HepG2 (cell line): Measurements from ENCODE around the gene CADM1. TPM values are rescaled to one million over a fixed set of nuclear protein-coding genes. Genes with fewer than 3 reads are reported as not detected.

Experiments
- ATAC-seq: fragments of 200-7000 bp; cut with Tn5 transposase; 3 replicates; pipeline ENCODE4 v1.9.1; 2020; ENCODE audit warnings: mild to moderate bottlenecking, moderate library complexity
- BruUV-seq: library from RNA; stranded (reverse); fragments of 400-500 nt; replicated peaks from 2 replicates; lab custom pipeline; 2021; lab: Mats Ljungman, UMichigan
- CTCF ChIA-PET: fragments of 300-600 bp; formaldehyde crosslinking; extraction: SDS; loops from one replicate; lab custom pipeline; 2021; ENCODE audit warnings: low total read pairs, inconsistent platforms, low intra/inter-chr PET ratio; lab: Yijun Ruan, JAX
- POLR2A ChIA-PET: fragments of 350-600 bp; sonication (Branson Sonifier 250); formaldehyde crosslinking; loops from one replicate; lab custom pipeline; 2020; ENCODE audit warnings: antibody characterized with exemption, inconsistent platforms; lab: Yijun Ruan, JAX
- DNase-seq: peaks from one replicate; pipeline ENCODE4 v3.0.0-alpha.2; 2015; ENCODE audit warnings: low spot score
- FAIRE-seq: peaks from 3 replicates; lab custom pipeline; 2011; peaks lifted over from hg19 to GRCh38; lab: Jason Lieb, UNC
- H2AFZ ChIP-seq: one replicate; pipeline ENCODE4 v1.6.1; 2011; ENCODE audit warnings: low read length, inconsistent platforms
- H3K27ac ChIP-seq: fragments of 300-600 bp; 3 replicates; pipeline ENCODE4 v1.8.0; 2011; ENCODE audit warnings: mixed run types, mild to moderate bottlenecking, mixed read lengths, low read length, inconsistent platforms; ENCODE audit not compliant: insufficient read depth; ENCODE audit errors: extremely low read length
- H3K27me3 ChIP-seq, 2 experiments: fragments of 200-600 bp in 1 of 2; 2 replicates in 1 of 2; 3 replicates in 1 of 2; pipeline versions ENCODE4 v1.6.0 to v1.8.0; 2011; ENCODE audit warnings: low read length in 2 of 2, mild to moderate bottlenecking in 2 of 2, moderate library complexity in 2 of 2, inconsistent platforms in 1 of 2; ENCODE audit not compliant: insufficient read depth in 2 of 2, control insufficient read depth in 1 of 2
- H3K36me3 ChIP-seq, 2 experiments: fragments of 200-600 bp in 1 of 2; replicated peaks in 1 of 2; 2 replicates in 1 of 2; 3 replicates in 1 of 2; pipeline versions ENCODE4 v1.5.1 to v1.8.0; 2011; ENCODE audit warnings: low read length in 2 of 2, inconsistent platforms in 1 of 2; ENCODE audit not compliant: insufficient read depth in 2 of 2, control insufficient read depth in 1 of 2
- H3K4me1 ChIP-seq: 2 replicates; pipeline ENCODE4 v1.5.1; 2012; ENCODE audit warnings: low read length, inconsistent platforms; ENCODE audit not compliant: insufficient read depth
- H3K4me2 ChIP-seq: 2 replicates; pipeline ENCODE4 v1.6.0; 2011; ENCODE audit warnings: low read depth, low read length, inconsistent platforms
- H3K4me3 ChIP-seq, 3 experiments: fragments of 200-600 bp in 1 of 3; sonication (generic), shearing (Covaris generic) in 1 of 3; replicated peaks in 1 of 3; 2 replicates each; pipeline ENCODE4 v1.5.1; 2011 to 2016; ENCODE audit warnings: low read length in 3 of 3, inconsistent platforms in 2 of 3, low read depth in 2 of 3, mild to moderate bottlenecking in 2 of 3, control low read depth in 1 of 3, mixed read lengths in 1 of 3; ENCODE audit not compliant: insufficient read depth in 1 of 3
- H3K79me2 ChIP-seq: one replicate; pipeline ENCODE4 v1.6.1; 2011; ENCODE audit warnings: low read length, inconsistent platforms; ENCODE audit not compliant: insufficient read depth
- H3K9ac ChIP-seq: 2 replicates; pipeline ENCODE4 v1.6.0; 2011; ENCODE audit warnings: mild to moderate bottlenecking, low read depth, low read length, inconsistent platforms; ENCODE audit not compliant: insufficient read depth
- H3K9me3 ChIP-seq: 2 replicates; pipeline ENCODE4 v1.5.1; 2012; ENCODE audit warnings: mild to moderate bottlenecking, low read length
- H4K20me1 ChIP-seq: 2 replicates; pipeline ENCODE4 v1.6.0; 2011; ENCODE audit warnings: inconsistent platforms, mild to moderate bottlenecking, low read length, moderate library complexity; ENCODE audit not compliant: insufficient read depth
- ARID2 ChIP-seq: sonication (generic); formaldehyde crosslinking; IDR thresholded peaks from 2 replicates; pipeline ENCODE4 v1.8.1; 2022; ENCODE audit warnings: mild to moderate bottlenecking, missing genetic modification reagents, borderline replicate concordance
- KDM3A ChIP-seq: IDR thresholded peaks from 2 replicates; pipeline ENCODE4 v1.6.1; 2018; ENCODE audit warnings: low read depth, missing compliant biosample characterization
- KLF16 ChIP-seq, 2 experiments: sonication (generic) in 1 of 2; formaldehyde crosslinking in 1 of 2; IDR thresholded peaks; 2 replicates each; pipeline versions ENCODE4 v1.6.1 to v1.8.0; 2016 to 2023; ENCODE audit warnings: missing genetic modification reagents in 2 of 2, missing compliant biosample characterization in 1 of 2
- PAWR ChIP-seq: sonication (generic); formaldehyde crosslinking; IDR thresholded peaks from 2 replicates; pipeline ENCODE4 v1.4.0; 2020; ENCODE audit warnings: missing genetic modification reagents, mild to moderate bottlenecking, borderline replicate concordance
- SETDB1 ChIP-seq: sonication (generic); formaldehyde crosslinking; IDR thresholded peaks from 2 replicates; pipeline ENCODE4 v1.5.1; 2020; ENCODE audit warnings: missing genetic modification reagents, mild to moderate bottlenecking, borderline replicate concordance
- SSRP1 ChIP-seq: IDR thresholded peaks from 2 replicates; pipeline ENCODE4 v1.6.1; 2016; ENCODE audit warnings: control low read depth
- TCF7 ChIP-seq: sonication (generic); IDR thresholded peaks from 2 replicates; pipeline ENCODE4 v1.6.1; 2016; ENCODE audit warnings: antibody characterized with exemption, low read depth
- U2AF2 ChIP-seq: fragments of 200-400 bp; formaldehyde crosslinking; IDR thresholded peaks from 2 replicates; pipeline ENCODE4 v1.6.1; 2017; ENCODE audit warnings: low read depth, mild to moderate bottlenecking, low read length
- ZNF530 ChIP-seq: sonication (generic); formaldehyde crosslinking; IDR thresholded peaks from 2 replicates; pipeline ENCODE4 v1.5.0; 2020; ENCODE audit warnings: low read depth, mild to moderate bottlenecking, missing genetic modification reagents
- ZNF629 ChIP-seq: sonication (generic); formaldehyde crosslinking; conservative IDR thresholded peaks from 2 replicates; pipeline ENCODE4 v1.5.0; 2020; ENCODE audit warnings: missing genetic modification reagents
- ZNF670 ChIP-seq: sonication (generic); formaldehyde crosslinking; IDR thresholded peaks from 2 replicates; pipeline ENCODE4 v1.8.0; 2022; ENCODE audit warnings: mild to moderate bottlenecking, missing genetic modification reagents, borderline replicate concordance
- ZNF816 ChIP-seq: sonication (generic); formaldehyde crosslinking; IDR thresholded peaks from 2 replicates; pipeline ENCODE4 v1.8.0; 2022; ENCODE audit warnings: missing genetic modification reagents, mild to moderate bottlenecking, borderline replicate concordance
- WGBS: methylation state at CpG from one replicate; pipeline ENCODE4 v1.1.6; 2017; ENCODE audit warnings: low lambda C conversion rate; 5-methylcytosine and 5-hydroxymethylcytosine counted together
- in situ Hi-C: cut with HindIII; loops from 2 replicates; pipeline ENCODE4 v1.10.0; 2017; ENCODE audit warnings: low pct_unique_long_range_greater_than_20kb; ENCODE audit not compliant: extremely low pct_ligation_motif_present
- intact Hi-C: fragments of 100-400 bp; cut with micrococcal nuclease; formaldehyde crosslinking; loops from one replicate; pipeline ENCODE4 v1.10.0; 2022; ENCODE audit not compliant: unreplicated experiment
- polyA plus RNA-seq, 8 experiments: library from polyadenylated mRNA; depleted of rRNA in 3 of 8; stranded (reverse) in 7 of 8; unstranded in 1 of 8; fragments of >200 nt; fragmentation: Illumina TruSeq in 4 of 8; extraction: Trizol in 4 of 8; gene quantifications; 2 replicates each; pipeline versions ENCODE4 v1.2.1 to v1.2.3, GENCODE V29; 2011 to 2016; ENCODE audit warnings: low read depth in 4 of 8, missing spikeins in 1 of 8, mixed read lengths in 1 of 8; ENCODE audit not compliant: insufficient read depth in 1 of 8
- total RNA-seq, 5 experiments: library from RNA; depleted of rRNA; stranded (reverse); fragments of >200 nt; fragmentation: Illumina TruSeq; extraction: Trizol; gene quantifications; 2 replicates each; pipeline ENCODE4 v1.2.3, GENCODE V29; 2016; ENCODE audit warnings: low read depth in 1 of 5
- TF ChIP-seq, protein P1 (sequence below): sonication (generic); formaldehyde crosslinking; IDR thresholded peaks from 2 replicates; pipeline ENCODE4 v1.4.0; 2020; ENCODE audit warnings: missing genetic modification reagents, mild to moderate bottlenecking, borderline replicate concordance
- TF ChIP-seq, protein P2 (sequence below): sonication (generic); formaldehyde crosslinking; IDR thresholded peaks from 2 replicates; pipeline ENCODE4 v1.5.0; 2020; ENCODE audit warnings: missing genetic modification reagents, mild to moderate bottlenecking, borderline replicate concordance

CADM1 gene
- total and polyA plus RNA-seq, 2 of the 13 experiments (the other 11 are each of a cell fraction or from before 2014, with no cell fraction given): 71.3 to 122 TPM

DNA sequence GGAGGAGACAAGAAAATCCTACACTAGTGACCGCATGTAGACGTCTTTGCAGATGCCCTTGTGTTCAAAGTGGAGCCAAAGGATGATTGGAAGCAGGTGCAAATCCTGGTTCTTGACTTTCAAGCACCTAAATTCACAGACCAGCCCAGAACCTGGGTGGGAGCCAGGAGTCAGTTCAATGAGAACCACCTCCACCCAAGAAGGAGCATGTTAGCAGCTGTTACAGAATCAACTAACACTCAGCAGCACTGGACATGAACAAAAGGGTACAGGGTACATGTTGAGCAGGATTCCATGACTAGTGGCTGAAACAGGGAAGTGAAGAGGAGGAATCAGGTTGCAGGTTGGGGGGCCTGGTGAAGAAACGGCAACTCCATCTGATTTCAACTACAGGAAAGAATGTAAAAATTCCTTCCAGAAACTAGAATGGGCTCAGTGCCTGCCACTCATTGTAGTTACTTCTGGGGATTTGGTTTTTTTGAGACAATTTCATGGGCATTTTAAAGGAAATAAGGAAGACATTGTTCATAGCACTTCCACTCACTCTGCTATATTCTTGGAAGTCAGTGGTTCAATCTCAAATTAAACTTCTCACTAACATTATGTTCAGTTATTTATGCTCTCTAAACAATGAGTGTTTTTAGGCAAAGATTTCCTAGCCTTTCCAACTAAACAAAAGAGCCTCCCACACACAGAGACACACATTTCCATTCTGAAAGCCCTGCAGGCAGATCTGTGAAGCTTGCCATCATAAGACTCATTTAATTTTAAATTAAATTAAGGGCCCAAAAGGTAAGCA is 173.3 kb downstream of the CADM1 start:
- H3K36me3 ChIP-seq: peaks cover 0 to 5% of the 10 kb centered on the region in 2 experiments; a peak in 2 of 5 replicates
- no TSS peak for BruUV-seq
- DNase-seq (no peak), ATAC-seq (no peak), FAIRE-seq (no peak)
- ChIA-PET CTCF (no interaction called here), POLR2A (no interaction called here)
- no peak overlapping the region for H3K9ac ChIP-seq
- no peak overlapping the region for H3K4me3 ChIP-seq
- H4K20me1 ChIP-seq: no peaks in the 10 kb centered on the region; the same call in 1 of the 2 replicates
- intact Hi-C loops: no loop called here
- H3K79me2 ChIP-seq: peaks cover 7% of the 10 kb centered on the region
- H3K9me3 ChIP-seq: no peaks in the 10 kb centered on the region
- in situ Hi-C loops: loop anchor here (10.0 kb wide), 2 partner anchors 344 to 556 kb away; no protein-coding TSS in a partner anchor
- 91% methylated on average over 3 of the region's 3 CpGs for WGBS
- no peaks in the 10 kb centered on the region for H3K27me3 ChIP-seq
- no peak overlapping the region for H2AFZ ChIP-seq
- peaks cover 9% of the 10 kb centered on the region; the same call in 1 of the 2 replicates for H3K4me1 ChIP-seq
- H3K4me2 ChIP-seq: no peak overlapping the region
- no peak overlapping the region for H3K27ac ChIP-seq
- TF ChIP-seq ZNF530 (CRISPR knock-in tag): no peak
- TF ChIP-seq PAWR (CRISPR knock-in tag): no peak
- TF ChIP-seq, protein P1, sequence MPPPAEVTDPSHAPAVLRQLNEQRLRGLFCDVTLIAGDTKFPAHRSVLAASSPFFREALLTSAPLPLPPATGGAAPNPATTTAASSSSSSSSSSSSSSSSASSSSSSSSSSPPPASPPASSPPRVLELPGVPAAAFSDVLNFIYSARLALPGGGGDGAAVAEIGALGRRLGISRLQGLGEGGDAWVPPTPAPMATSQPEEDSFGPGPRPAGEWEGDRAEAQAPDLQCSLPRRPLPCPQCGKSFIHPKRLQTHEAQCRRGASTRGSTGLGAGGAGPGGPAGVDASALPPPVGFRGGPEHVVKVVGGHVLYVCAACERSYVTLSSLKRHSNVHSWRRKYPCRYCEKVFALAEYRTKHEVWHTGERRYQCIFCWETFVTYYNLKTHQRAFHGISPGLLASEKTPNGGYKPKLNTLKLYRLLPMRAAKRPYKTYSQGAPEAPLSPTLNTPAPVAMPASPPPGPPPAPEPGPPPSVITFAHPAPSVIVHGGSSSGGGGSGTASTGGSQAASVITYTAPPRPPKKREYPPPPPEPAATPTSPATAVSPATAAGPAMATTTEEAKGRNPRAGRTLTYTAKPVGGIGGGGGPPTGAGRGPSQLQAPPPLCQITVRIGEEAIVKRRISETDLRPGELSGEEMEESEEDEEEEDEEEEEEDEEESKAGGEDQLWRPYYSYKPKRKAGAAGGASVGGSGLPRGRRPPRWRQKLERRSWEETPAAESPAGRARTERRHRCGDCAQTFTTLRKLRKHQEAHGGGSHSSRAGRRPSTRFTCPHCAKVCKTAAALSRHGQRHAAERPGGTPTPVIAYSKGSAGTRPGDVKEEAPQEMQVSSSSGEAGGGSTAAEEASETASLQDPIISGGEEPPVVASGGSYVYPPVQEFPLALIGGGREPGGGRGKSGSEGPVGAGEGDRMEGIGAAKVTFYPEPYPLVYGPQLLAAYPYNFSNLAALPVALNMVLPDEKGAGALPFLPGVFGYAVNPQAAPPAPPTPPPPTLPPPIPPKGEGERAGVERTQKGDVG (CRISPR knock-in tag): no peak
- TF ChIP-seq SETDB1 (CRISPR knock-in tag): no peak
- no peak for TF ChIP-seq ZNF670 (CRISPR knock-in tag)
- TF ChIP-seq U2AF2: no peak
- no peak for TF ChIP-seq TCF7
- TF ChIP-seq ZNF816 (CRISPR knock-in tag): no peak
- TF ChIP-seq KLF16 (CRISPR knock-in tag; IDR thresholded peaks at IDR 0.05): no peak
- no peak for TF ChIP-seq ZNF629 (CRISPR knock-in tag)
- TF ChIP-seq SSRP1: no peak
- TF ChIP-seq, protein P2, sequence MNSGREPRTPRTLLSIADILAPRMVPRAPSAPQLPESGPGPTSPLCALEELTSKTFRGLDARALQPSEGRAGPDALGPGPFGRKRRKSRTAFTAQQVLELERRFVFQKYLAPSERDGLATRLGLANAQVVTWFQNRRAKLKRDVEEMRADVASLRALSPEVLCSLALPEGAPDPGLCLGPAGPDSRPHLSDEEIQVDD (CRISPR knock-in tag): no peak
- no peak for TF ChIP-seq KDM3A
- no peak for TF ChIP-seq ARID2 (CRISPR knock-in tag)
